ENCODE measurements around the gene NPB.

The NPB gene

DNA sequence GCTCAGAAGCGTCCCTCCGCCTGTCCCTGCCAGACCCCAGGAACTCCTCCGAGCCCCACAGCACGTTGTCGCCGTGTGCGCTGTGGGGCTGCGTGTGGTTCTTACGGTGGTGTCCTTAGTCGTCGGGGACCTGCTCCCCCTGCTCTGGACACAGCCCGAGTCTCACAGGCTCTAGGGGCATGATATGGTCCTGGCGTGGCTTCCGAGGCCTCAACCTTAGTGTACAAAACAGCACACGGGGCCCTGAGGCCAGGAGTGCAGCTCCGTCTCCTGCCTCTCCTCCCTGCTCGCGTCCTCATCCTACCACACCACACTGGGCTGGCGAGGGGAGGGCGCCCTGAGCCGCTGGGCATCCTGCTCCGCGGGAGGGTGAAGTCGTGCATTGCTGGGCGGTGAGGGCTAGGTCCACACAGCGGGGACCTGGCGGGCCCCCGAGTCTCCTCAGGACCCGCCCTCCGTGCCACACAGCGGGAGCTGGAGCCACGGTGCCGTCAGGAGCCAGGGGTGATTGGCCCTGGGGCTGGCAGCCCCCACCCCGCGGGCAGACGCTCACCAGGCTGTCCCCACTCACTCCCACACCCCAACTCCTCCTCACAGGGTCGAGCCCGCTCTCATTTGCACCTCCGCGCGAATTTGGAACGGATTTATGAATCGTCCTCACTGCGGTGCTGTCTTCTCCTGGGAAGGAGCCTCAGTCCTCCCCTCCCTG lies 26.7 kb downstream of the NPB start:
- TF ChIP-seq, protein P1, sequence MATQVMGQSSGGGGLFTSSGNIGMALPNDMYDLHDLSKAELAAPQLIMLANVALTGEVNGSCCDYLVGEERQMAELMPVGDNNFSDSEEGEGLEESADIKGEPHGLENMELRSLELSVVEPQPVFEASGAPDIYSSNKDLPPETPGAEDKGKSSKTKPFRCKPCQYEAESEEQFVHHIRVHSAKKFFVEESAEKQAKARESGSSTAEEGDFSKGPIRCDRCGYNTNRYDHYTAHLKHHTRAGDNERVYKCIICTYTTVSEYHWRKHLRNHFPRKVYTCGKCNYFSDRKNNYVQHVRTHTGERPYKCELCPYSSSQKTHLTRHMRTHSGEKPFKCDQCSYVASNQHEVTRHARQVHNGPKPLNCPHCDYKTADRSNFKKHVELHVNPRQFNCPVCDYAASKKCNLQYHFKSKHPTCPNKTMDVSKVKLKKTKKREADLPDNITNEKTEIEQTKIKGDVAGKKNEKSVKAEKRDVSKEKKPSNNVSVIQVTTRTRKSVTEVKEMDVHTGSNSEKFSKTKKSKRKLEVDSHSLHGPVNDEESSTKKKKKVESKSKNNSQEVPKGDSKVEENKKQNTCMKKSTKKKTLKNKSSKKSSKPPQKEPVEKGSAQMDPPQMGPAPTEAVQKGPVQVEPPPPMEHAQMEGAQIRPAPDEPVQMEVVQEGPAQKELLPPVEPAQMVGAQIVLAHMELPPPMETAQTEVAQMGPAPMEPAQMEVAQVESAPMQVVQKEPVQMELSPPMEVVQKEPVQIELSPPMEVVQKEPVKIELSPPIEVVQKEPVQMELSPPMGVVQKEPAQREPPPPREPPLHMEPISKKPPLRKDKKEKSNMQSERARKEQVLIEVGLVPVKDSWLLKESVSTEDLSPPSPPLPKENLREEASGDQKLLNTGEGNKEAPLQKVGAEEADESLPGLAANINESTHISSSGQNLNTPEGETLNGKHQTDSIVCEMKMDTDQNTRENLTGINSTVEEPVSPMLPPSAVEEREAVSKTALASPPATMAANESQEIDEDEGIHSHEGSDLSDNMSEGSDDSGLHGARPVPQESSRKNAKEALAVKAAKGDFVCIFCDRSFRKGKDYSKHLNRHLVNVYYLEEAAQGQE (IDR thresholded peaks at IDR 0.05; ENCODE audit: low read depth), result no peak
- TF ChIP-seq CEBPB (IDR thresholded peaks at IDR 0.05), result no peak
- TF ChIP-seq, protein P2, sequence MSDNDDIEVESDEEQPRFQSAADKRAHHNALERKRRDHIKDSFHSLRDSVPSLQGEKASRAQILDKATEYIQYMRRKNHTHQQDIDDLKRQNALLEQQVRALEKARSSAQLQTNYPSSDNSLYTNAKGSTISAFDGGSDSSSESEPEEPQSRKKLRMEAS (IDR thresholded peaks at IDR 0.05), result 0 out of 2 replicates have a peak, but pooled peaks have one; percentile 17

DNA sequence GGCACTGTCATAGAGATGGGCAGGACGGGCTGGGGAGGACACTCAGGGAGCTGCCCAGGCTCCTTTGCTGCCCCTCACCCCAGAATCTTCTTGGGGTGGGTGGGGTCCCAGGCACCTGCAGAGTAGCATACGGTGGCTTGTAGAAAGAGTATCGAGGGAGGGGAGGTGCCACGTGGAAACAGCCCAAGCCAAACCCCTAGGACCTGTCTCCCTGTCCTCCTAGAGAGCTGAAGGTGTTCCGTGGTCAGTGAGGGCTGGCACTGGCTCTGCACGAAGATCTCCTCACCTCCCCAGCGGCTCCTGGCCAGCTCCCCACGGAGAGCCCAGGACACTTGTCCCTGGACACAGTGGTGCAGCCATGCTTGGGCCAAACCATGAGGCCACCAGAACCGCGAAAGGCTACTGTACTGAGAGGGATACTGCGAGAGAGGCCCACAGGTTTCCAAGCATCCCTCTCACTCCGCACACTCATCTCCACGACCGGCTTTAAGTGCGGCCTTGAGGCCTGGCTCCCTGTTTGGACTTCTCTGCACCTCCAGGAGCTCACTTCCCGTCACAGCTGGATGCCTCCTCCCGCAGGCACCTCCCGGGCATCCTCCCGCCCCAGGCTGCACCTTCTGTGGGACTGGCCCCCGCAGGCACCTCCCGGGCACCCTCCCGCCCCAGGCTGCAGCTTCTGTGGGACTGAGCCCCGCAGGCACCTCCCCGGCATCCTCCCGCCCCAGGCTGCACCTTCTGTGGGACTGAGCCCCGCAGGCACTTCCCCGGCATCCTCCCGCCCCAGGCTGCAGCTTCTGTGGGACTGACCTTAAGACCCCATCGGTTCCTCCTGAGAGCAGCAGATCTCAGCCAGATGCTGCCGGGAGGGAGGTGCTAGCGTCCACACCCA lies 27.5 kb downstream of the NPB start:
- TF ChIP-seq EP300 (IDR thresholded peaks at IDR 0.05; ENCODE audit: borderline replicate concordance), result no peak
- TF ChIP-seq, protein P2 (IDR thresholded peaks at IDR 0.05), result no peak
- no peak for TF ChIP-seq TAF1 (IDR thresholded peaks at IDR 0.05; ENCODE audit: low read depth)
- no peak for TF ChIP-seq CEBPB (IDR thresholded peaks at IDR 0.05)
- TF ChIP-seq YY1 (IDR thresholded peaks at IDR 0.05; ENCODE audit: low read depth), result no peak
- no peak for TF ChIP-seq TCF12 (IDR thresholded peaks at IDR 0.05; ENCODE audit: low read depth)
- no peak for TF ChIP-seq ZBTB7A (IDR thresholded peaks at IDR 0.05; ENCODE audit: low read depth)
- TF ChIP-seq, protein P1 (IDR thresholded peaks at IDR 0.05; ENCODE audit: low read depth), result no peak
- TF ChIP-seq NFIC (IDR thresholded peaks at IDR 0.05), result no peak

DNA sequence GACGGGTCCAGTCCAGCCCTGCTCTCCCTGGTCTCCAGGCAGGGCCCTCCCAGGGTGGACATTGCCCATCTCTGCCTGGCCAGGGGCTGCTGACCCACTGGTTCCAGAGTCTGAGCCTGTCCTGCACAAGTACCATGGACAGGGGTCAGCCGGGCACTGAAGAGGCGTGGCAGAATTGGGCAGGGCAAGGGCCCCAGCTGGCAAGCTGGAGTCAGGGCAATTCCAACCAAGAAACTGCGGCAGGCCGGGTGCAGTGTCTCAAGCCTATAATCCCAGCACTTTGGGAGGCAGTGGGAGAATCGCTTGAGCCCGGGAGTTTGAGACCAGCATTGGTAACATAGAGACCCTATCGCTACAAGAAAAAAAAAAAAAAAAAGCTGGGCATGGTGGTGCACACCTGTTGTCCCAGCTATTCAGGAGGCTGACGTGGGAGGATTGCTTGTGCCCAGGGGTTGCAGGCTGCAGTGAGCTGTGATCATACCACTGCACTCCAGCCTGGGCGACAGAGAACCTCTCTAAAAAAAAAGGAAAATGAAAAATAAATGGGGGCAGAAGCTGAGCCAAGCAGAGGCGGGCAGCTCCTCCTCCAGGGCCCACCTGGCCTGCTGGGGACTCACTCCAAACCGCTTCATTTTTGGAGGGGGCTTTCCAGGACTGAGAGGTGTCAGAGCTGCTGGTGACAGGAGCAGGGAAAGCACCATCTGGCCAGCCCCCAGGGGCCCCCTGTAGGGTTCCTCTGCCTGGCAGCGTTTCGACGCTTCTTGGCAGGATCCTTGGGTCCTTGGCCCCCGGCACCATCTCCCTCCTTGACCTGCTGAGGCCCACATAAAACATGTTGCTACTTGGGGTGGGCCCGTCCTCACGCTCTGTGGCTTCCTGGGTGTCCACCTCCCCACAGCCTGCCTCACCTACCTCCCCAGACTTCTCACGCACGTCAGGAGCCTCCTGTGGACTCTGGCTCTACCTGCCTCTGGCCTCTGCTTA lies 28.4 kb downstream of the NPB start:
- TF ChIP-seq FOXM1 (IDR thresholded peaks at IDR 0.05; ENCODE audit: borderline replicate concordance, low read depth) (no peak), RAD21 (IDR thresholded peaks at IDR 0.05; ENCODE audit: low read depth) (peak; percentile 9; the same call in 1 of the 2 replicates), CEBPB (IDR thresholded peaks at IDR 0.05) (no peak), NFIC (IDR thresholded peaks at IDR 0.05) (no peak), TAF1 (IDR thresholded peaks at IDR 0.05; ENCODE audit: low read depth) (no peak), TEAD4 (IDR thresholded peaks at IDR 0.05) (no peak), CREB1 (IDR thresholded peaks at IDR 0.05; ENCODE audit: low read depth) (no peak), ZBTB7A (IDR thresholded peaks at IDR 0.05; ENCODE audit: low read depth) (0 out of 2 replicates have a peak, but pooled peaks have one; percentile 64), TCF12 (IDR thresholded peaks at IDR 0.05; ENCODE audit: low read depth) (no peak), YY1 (IDR thresholded peaks at IDR 0.05; ENCODE audit: low read depth) (no peak), EP300 (IDR thresholded peaks at IDR 0.05; ENCODE audit: borderline replicate concordance) (no peak), EGR1 (IDR thresholded peaks at IDR 0.05) (no peak)
- TF ChIP-seq, protein P3, sequence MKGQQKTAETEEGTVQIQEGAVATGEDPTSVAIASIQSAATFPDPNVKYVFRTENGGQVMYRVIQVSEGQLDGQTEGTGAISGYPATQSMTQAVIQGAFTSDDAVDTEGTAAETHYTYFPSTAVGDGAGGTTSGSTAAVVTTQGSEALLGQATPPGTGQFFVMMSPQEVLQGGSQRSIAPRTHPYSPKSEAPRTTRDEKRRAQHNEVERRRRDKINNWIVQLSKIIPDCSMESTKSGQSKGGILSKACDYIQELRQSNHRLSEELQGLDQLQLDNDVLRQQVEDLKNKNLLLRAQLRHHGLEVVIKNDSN (IDR thresholded peaks at IDR 0.05), result no peak
- TF ChIP-seq, protein P1 (IDR thresholded peaks at IDR 0.05; ENCODE audit: low read depth), result peak; percentile 97
- TF ChIP-seq, protein P2 (IDR thresholded peaks at IDR 0.05), result 0 out of 2 replicates have a peak, but pooled peaks have one; percentile 19

All from Ishikawa (cell line).